GM19023 (cell line): ENCODE results near the gene RUNX1.

Source experiments
- ATAC-seq: cut with Tn5 transposase; IDR thresholded peaks from one replicate; pipeline ENCODE4 v1.9.1; 2021; ENCODE audit warnings: mild to moderate bottlenecking, moderate library complexity; ENCODE audit not compliant: unreplicated experiment

The RUNX1 gene

GRCh38 chr21:34908419-34909055 lies 140.6 kb downstream of the RUNX1 start:
- ATAC-seq, result no peak

- ATAC-seq, result no peak
These were observed 141.4 kb downstream of the RUNX1 start for GRCh38 chr21:34907461-34908418.

- ATAC-seq, result no peak
These were observed 142.7 kb downstream of the RUNX1 start for GRCh38 chr21:34906401-34906800.

- ATAC-seq, result no peak
These were observed 143.9 kb downstream of the RUNX1 start for GRCh38 chr21:34905218-34905537.

- ATAC-seq, result no peak
These were observed 144.4 kb downstream of the RUNX1 start for GRCh38 chr21:34904526-34905217.

- no peak for ATAC-seq
These were observed 148.7 kb downstream of the RUNX1 start for GRCh38 chr21:34900376-34900775.

- no peak for ATAC-seq
These were observed 149.3 kb downstream of the RUNX1 start for GRCh38 chr21:34899760-34900159.

- ATAC-seq, result no peak
These were observed 149.8 kb downstream of the RUNX1 start for GRCh38 chr21:34899302-34899701.

- ATAC-seq, result no peak
These were observed 151.3 kb downstream of the RUNX1 start for GRCh38 chr21:34897828-34898227.

GRCh38 chr21:34894401-34894800 lies 154.7 kb downstream of the RUNX1 start:
- ATAC-seq, result no peak

- no peak for ATAC-seq
These were observed 156.9 kb downstream of the RUNX1 start for GRCh38 chr21:34892209-34892608.

GRCh38 chr21:34891613-34891943 lies 157.5 kb downstream of the RUNX1 start:
- ATAC-seq, result no peak

GRCh38 chr21:34890724-34891612 lies 158.1 kb downstream of the RUNX1 start:
- no peak for ATAC-seq

- no peak for ATAC-seq
These were observed 158.7 kb downstream of the RUNX1 start for GRCh38 chr21:34890470-34890723.

- ATAC-seq, result peak; percentile 51
These were observed 159.2 kb downstream of the RUNX1 start for GRCh38 chr21:34889676-34890469.

- peak; percentile 21 for ATAC-seq
These were observed 159.8 kb downstream of the RUNX1 start for GRCh38 chr21:34889320-34889675.

- ATAC-seq, result peak; percentile 54
These were observed 160.4 kb downstream of the RUNX1 start for GRCh38 chr21:34888569-34889319.

GRCh38 chr21:34887725-34888568 lies 161.2 kb downstream of the RUNX1 start:
- ATAC-seq, result peak; percentile 33

GRCh38 chr21:34887105-34887442 lies 162.0 kb downstream of the RUNX1 start:
- ATAC-seq, result no peak
